T47D (cell line): ENCODE measurements around the gene NATD1.

Experiments used
- DNase-seq, 2 experiments: peaks; one replicate each; pipeline versions ENCODE4 v3.0.0 to v3.0.0-alpha.2; 2011 to 2012; ENCODE audit warnings: low read depth in 1 of 2, low spot score in 1 of 2
- JUND ChIP-seq: IDR thresholded peaks from 2 replicates; pipeline ENCODE4 v1.6.1; 2012; ENCODE audit warnings: low read depth
- in situ Hi-C: cut with HindIII; loops from 2 replicates; pipeline ENCODE4 v1.10.0; 2016; ENCODE audit warnings: low sequenced_read_pairs, low pct_unique_long_range_greater_than_20kb

NATD1 gene

DNA sequence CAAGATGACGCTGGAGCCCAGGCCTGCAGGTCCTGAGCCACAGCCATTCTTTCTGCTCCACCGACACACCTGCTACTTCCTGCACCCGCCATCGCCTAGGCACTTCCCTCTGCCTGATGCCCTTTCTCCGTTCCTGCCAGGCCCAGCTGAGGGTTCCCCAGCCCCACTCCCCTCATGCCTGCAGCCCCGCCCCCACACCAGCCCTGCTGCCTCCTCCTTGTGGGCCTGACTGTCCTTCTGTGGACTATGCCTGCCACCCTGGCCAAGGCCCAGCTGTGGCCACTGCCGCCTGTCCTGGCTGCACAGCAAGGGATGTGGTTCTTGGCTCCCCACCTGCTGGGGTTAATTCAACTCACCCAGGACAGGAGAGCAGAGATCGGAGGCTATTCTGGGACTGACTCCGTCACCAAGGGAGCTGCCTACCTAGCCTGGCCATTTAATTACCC lies 7.5 kb downstream of the NATD1 start:
- no peak for DNase-seq
- in situ Hi-C loops, result no loop called here
- TF ChIP-seq JUND, result no peak

DNA sequence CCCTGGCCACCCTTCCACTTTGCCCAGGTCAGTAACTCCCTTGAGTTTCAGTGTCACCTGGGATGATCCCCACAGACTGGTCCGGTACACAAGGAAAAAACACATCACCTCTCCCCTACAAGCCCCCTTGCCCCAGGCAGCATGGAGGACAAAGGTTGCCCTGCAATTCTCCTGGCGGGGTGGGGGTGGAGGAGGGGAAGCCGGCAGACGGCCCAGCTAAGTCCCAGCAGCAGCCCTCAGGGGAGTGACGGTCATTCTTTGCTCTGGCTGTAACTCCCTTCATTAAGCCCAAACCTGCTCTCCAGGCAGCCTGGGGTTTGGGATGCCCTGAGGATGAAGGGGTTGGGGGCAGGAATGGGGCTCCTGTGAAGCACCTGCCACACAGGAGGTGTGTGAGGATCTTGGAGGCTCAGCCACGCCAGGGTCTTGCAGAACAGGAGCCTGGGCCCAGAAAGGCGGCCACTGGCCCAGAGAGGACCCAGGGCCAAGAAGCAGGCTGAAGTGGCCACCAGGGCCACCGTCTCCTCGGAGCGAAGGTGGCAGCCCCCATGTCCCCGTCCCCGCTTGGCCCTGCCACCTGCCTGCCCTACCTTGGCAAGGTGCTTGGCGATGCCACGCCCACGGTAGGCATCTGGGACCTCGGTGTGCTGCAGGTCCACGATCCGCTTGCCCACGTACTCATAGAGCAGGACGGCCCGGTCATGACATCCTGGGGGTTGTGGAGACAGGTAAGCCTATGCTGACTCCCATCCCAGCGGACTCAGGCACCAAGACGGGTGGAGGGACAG lies 9.5 kb downstream of the NATD1 start:
- no peak for DNase-seq
- TF ChIP-seq JUND, result no peak
- in situ Hi-C loops, result no loop called here

GRCh38 chr17:21242780-21243515 lies 10.3 kb downstream of the NATD1 start:
- TF ChIP-seq JUND, result no peak
- in situ Hi-C loops, result no loop called here
- no peak for DNase-seq

DNA sequence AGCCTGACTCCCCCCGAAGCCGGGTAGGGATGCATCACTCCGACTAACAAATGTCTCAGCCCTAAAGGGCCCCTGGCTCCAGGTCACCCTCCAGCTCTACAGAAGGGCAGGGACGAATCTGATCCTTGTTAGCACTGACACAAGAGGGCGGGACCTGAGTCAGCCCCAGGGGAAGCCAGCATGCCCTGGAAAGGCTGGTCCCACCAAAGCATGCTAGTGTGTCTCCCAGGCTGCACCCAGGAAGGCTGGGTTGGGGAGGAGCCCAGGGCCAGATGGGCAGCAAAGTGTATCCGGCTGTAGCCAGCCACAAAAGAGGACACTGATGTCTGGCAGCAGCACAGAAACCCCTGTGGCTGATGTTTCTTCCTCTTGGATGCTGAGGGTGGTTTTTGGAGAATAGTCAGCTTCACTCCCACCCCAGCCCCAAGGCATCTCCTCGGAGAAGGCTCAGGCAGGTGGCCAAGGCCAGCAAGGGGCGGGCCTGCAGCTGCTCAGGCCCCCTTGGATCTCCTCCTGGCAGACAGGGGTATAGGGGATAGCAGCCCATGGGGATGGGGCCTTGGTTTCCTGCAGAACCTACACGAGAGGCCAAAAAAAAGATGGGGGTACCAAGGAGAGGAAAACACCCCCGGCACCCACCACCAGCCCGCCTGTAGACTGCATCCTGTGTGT lies 11.0 kb downstream of the NATD1 start:
- TF ChIP-seq JUND, result no peak
- DNase-seq, result no peak
- in situ Hi-C loops, result no loop called here

DNA sequence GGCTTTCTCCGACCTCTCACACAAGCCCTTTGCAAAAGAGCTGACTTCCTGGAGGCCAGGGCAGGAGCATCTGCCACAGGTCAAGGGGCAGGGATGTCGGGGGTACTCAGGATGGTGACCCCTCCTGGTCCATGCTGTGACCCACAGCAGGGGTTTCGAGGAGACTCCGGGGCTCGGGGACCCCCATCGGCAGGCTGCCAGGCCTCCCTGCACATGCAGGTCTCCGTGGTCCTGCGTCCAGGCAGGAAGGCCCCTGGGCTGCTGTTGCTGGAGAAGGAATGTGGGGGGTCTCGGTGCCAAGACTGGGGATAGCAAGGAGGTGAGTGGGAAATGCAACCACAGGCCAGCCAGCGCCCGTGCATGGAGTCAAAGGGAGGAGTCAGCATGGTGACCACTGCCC lies 11.6 kb downstream of the NATD1 start:
- DNase-seq, result no peak
- no peak for TF ChIP-seq JUND
- in situ Hi-C loops, result no loop called here

DNA sequence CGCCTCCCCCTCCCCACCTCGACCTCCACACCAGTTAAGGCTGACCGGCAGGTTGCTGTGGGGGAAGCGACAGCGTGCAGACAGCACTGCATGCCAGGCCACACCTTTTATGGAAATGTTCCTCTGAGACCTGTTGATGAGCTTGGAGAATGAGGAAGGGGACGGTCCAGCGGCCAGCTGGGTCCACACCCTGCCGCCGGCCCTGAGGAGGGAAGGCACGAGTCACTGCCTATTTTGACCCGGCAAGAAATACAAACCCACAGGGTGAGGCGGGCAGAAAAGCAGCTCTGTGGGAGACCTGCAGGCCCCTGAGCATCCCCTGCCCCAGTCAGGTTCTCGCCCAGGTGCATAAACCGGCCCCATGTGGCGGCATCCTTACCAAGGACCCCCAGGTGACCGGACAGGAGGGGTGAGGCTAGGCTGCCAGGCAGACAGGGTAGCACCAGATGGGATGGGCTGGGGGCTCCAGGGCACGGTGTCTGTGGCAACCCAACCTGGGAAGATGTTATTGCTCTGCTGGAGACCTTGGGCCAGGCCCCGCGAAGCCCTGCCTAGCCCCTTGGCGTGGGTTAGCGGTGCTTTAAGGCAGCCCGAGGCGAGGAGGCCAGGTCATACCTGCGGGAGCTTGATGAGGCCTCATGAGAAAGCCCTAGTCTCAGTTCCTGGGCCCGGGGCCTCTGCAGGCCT lies 12.7 kb downstream of the NATD1 start:
- no peak for DNase-seq
- in situ Hi-C loops, result no loop called here
- TF ChIP-seq JUND, result no peak

DNA sequence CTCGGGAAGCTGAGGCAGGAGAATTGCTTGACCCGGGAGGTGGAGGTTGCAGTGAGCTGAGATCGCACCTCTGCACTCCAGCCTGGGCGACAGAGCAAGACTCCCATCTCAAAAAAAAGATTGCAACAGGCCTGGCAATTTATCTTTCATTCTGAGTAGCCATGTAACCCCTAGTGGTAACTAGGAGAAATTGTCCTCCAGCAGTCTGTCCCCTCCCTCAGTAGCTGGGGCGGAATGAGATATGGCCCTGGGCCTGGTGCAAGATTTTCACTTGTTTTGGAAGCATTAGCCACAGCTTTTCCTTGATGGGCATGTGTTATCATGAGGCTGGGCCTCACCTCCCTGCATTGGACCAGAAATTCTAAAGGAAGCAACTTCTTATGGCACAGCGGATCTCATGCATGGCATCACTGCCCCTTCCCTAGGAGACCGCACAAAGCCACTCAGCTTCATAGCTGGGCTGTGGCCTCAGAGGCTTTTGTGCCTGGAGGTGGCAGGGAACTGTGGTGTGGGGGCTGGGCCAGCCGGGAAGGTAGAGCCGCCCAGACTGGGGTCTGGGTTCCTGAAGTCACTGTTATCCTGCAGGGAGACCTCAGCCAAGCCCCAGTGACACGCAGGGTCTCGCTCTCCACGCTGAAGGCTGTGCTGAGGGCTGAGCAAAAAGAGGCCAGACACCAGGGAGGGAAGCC lies 13.4 kb downstream of the NATD1 start:
- in situ Hi-C loops, result no loop called here
- DNase-seq, result peak; percentile 23 to 38
- no peak for TF ChIP-seq JUND

GRCh38 chr17:21235921-21236320 lies 17.3 kb downstream of the NATD1 start:
- in situ Hi-C loops, result no loop called here
- DNase-seq, result no peak
- TF ChIP-seq JUND, result no peak

- in situ Hi-C loops, result no loop called here
- DNase-seq, result no peak
- no peak for TF ChIP-seq JUND
These were observed 19.4 kb downstream of the NATD1 start for GRCh38 chr17:21233581-21234347.

GRCh38 chr17:21232033-21232749 lies 21.0 kb downstream of the NATD1 start:
- no peak for TF ChIP-seq JUND
- DNase-seq, result no peak
- in situ Hi-C loops, result no loop called here

DNA sequence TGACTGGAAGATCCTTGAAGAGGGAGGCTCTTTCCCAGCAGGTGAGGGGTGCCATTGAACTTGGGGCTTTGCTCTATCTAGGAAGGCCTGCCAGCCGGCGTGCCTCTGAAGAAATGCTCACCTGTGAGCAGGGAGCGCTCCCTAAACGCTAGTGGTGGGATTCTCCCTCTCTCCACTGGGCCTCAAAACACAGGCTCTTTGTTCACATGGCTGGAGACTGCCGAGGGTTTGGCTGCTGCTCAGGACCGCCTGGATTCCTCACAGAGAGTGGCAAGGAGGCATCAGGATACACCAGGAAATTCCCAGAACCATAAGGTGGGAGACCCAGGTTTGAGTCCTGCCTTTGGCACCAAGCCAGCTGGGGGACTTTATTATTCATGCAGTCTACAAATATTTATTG lies 21.7 kb downstream of the NATD1 start:
- in situ Hi-C loops, result no loop called here
- no peak for TF ChIP-seq JUND
- DNase-seq, result no peak
